Suppressor macrophage treated with lipopolysaccharide for 4 hours (primary cell): Measurements from ENCODE around the gene SH3RF2.
"Not testable (repeated sequence)": the region's sequence is repeated elsewhere in the genome, so short reads cannot be mapped to it uniquely, and the experiment has no call there.

ENCODE experiments used
- DNase-seq: peaks from one replicate; pipeline ENCODE4 v3.0.0-alpha.2; 2020

The SH3RF2 gene, protein sequence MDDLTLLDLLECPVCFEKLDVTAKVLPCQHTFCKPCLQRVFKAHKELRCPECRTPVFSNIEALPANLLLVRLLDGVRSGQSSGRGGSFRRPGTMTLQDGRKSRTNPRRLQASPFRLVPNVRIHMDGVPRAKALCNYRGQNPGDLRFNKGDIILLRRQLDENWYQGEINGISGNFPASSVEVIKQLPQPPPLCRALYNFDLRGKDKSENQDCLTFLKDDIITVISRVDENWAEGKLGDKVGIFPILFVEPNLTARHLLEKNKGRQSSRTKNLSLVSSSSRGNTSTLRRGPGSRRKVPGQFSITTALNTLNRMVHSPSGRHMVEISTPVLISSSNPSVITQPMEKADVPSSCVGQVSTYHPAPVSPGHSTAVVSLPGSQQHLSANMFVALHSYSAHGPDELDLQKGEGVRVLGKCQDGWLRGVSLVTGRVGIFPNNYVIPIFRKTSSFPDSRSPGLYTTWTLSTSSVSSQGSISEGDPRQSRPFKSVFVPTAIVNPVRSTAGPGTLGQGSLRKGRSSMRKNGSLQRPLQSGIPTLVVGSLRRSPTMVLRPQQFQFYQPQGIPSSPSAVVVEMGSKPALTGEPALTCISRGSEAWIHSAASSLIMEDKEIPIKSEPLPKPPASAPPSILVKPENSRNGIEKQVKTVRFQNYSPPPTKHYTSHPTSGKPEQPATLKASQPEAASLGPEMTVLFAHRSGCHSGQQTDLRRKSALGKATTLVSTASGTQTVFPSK

DNA sequence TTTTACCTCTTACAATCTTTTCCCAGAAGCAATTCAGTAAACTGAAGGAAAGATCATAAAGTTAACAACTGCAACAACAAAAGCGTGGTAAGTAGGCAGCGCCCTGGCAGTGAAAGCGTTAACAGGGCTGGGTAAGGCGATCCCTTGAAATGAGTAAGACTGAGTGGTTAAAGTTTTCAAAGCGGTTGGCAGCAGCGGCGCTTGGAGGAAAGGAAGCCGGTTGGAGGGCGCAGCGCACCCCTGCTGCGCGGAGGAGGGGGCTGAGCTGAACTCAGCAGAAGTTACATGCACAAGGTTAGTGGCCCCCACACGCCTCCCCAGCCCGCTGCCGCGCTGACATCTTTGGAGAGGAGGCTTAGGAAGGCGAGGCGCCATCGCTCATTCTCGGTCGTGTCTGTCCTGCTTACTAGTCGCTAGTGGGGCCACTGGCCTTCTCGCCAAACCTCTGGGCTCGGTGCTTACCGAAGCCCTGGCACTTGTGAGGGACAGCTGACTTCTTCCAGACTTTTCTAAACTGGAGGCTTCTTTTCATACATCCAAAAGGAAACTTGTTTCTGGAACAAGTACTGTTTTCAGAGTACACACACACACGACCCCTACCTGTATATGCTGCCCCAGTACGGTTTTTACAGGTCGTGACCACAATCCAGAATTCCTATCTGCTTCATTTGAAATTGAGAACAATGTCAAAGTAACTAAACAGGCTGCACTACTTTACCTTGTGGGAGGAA, at the start of gene SH3RF2:
Gene SH3RF2 (plus strand): TSS at position 178 of the 731 bp plus-strand sequence. CDS start 1,351 bp downstream, outside the sequence.
- no peak for DNase-seq

- DNase-seq = no peak
Observed at GRCh38 chr5:145887217-145887616, 49.2 kb upstream of the SH3RF2 start.

GRCh38 chr5:145887976-145888574, 48.3 kb upstream of the SH3RF2 start:
- DNase-seq = peak; percentile 17

- no peak for DNase-seq
Observed at GRCh38 chr5:145889611-145890010, 46.8 kb upstream of the SH3RF2 start.

GRCh38 chr5:145891378-145891777, 45.0 kb upstream of the SH3RF2 start:
- not testable (repeated sequence) for DNase-seq

GRCh38 chr5:145898171-145898570, 38.2 kb upstream of the SH3RF2 start:
- no peak for DNase-seq

GRCh38 chr5:145902421-145902820, 34.0 kb upstream of the SH3RF2 start:
- no peak for DNase-seq

DNA sequence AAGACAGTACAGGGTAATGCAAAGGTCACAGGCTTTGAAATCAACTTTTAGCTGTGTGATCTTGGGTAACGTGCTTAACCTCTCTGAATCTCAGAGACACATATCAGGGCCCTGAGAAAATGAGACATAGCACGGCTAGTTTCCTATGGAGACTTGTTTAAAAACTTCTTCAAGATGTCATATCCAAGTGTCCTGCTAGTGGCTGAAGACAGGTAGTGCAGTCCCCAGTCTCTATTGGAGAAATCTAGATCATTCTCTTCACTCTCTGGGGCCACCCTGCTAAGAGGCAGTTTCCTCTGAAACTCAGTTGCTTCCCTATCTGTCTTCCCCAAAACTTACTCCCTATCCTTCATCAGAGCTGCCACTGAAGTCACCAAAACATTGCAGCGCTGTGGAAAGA, 33.3 kb upstream of the SH3RF2 start:
- DNase-seq = peak; percentile 3

- DNase-seq = no peak
Observed at GRCh38 chr5:145903867-145904266, 32.5 kb upstream of the SH3RF2 start.

DNA sequence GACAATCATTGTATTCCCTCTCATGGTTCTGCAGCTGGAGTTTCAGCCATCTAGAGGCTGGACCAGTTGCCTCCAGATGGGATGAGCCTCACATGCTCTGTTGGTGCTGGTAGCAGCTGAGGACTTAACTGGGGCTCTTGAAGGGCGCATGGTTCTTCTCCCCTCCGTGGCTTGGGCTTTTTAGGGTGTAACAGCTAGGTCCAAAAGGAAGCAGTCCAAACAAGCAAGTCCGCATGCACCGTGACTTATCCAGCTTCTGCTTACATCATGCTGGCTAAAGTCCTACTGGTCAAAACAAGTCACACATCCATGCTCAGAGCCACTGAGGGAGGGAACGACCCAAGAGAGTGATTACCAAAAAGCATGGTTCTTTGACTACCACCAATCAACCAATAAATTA, 31.6 kb upstream of the SH3RF2 start:
- DNase-seq = no peak

- no peak for DNase-seq
Observed at GRCh38 chr5:145906401-145906800, 30.0 kb upstream of the SH3RF2 start.

DNA sequence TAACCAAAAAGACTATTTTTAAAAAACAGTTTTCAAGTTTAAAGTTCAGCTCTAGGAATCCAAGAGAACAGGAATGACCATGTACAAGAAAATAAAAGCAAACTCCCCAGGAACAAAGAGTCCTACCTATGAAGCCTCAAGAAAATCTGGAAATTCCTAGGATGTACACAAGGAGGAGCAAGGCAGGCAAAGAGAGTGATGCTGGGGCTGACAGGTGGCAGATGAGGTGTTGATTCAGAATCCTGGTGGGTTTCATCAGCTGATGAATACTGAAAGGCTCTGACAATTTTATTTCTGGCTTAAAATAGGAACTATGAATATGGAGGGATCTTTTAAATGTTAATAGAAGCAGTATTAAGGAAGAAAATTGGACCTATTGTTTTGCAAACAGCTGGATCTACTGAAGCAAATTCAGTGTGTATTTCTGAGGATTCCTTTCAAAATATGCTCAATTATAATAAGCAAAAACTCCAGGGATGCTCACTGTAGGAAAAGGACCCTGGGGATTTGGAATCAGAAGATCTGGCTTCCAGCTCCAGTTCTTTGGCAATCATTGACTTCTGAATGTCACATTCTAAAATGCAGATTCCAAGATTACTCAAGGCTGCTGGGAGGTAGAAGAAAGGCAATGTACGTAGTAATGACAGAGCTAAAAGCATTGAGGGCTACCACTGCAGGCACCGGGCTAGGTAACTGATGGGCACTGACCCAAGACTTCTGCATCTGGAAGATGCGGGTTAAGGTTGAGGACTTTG, 28.0 kb upstream of the SH3RF2 start:
- DNase-seq = no peak

DNA sequence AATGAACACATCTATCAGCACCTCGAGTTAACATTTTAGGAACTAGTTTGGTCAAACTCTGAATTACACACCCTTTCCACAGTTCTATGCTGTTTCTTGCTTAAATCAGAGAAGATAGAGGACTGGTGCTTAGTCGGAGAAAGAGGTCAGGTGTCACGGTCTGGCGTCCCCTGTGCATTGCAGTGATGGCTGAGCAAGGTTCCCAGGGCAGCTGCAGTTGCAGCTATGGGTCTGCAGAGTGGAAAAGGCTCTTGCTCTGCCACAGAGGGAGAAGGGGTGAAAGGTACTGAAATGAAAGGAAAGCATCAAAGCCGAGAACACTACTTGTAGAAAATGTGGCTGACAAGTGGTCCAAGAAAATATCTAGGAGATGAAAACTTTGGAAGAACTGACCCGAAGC, 25.2 kb upstream of the SH3RF2 start:
- no peak for DNase-seq

GRCh38 chr5:145912019-145912418, 24.4 kb upstream of the SH3RF2 start:
- DNase-seq = no peak

- no peak for DNase-seq
Observed at GRCh38 chr5:145912594-145912993, 23.8 kb upstream of the SH3RF2 start.

- no peak for DNase-seq
Observed at GRCh38 chr5:145913701-145914100, 22.7 kb upstream of the SH3RF2 start.

DNA sequence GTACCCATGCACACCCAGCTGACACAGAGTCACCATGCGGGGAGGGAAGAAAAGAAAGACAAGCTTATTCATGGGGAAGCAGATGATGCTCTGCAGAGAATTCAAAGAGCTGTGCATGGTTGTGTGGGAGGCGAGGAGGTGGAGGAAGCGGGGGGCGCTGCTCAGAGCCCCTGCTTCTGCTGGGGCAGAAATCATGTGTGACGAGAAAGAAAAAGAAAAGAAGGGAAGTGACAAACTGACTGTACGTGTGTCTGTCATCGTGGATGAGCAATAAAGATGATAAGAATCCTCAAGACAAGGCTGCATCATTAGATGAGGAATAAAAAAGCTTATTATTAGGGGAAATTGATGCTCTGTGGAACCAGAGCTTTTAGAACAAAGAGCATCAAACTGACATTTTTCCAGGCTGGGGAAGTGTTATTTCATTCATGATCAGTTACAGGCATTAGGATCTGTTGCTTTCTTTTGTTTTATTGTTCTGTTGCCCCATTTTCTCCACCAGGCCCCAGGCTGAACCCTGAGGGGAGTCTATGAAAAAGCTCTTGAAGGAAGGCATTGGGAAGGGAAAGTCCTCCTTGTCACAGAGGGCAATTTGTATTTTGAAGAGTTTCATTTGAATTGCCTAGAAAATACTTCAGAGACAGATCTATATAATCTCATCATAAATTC, 20.3 kb upstream of the SH3RF2 start:
- DNase-seq = peak; percentile 25

- no peak for DNase-seq
Observed at GRCh38 chr5:145917288-145917687, 19.1 kb upstream of the SH3RF2 start.

- DNase-seq = no peak
Observed at GRCh38 chr5:145918397-145918796, 18.0 kb upstream of the SH3RF2 start.

- no peak for DNase-seq
Observed at GRCh38 chr5:145919413-145919812, 17.0 kb upstream of the SH3RF2 start.

DNA sequence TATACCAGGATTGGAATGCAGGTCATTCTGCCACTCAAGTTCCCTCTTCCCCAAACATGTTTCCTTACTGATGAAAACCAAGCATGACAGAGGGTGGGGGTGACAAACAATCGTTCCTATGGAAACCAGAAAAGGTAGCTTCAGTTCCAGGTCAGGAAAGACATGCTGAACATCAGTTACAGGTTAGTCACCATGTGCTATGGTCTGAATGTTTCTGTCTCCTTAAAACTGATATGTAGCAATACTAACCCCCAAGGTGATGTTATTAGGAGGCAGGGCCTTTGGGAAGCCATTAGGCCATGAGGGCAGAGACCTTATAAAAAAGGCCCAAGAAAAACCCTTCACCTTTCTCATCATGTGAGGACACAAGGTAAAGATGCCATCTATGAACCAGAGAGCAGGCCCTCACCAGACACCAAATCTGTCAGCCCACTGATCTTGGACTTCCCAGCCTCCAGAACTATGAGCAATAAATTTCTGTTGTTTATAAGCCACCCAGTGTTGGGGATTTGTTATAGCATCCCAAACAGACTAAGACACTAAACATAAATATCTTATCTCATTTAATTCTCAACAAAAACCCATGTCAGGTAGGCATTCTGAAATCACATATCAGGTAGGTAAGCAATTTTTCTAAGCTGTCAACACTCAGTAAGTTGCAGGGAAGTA, 15.7 kb upstream of the SH3RF2 start:
- DNase-seq = no peak
